IPS DF 6.9 (cell line): ENCODE results near the gene SLC25A18.

ENCODE experiments used
- DNase-seq: peaks from one replicate; pipeline ENCODE4 v3.0.0-alpha.2; 2013; ENCODE audit warnings: low read depth, low spot score
- H3K27ac ChIP-seq: one replicate; pipeline ENCODE4 v1.5.1; 2013; ENCODE audit warnings: low read length, control low read depth
- H3K27me3 ChIP-seq: 2 replicates; pipeline ENCODE4 v1.6.1; 2013; ENCODE audit warnings: mild to moderate bottlenecking, low read length; ENCODE audit not compliant: control insufficient read depth, insufficient read depth
- H3K36me3 ChIP-seq: 2 replicates; pipeline ENCODE4 v1.6.1; 2013; ENCODE audit warnings: low read length; ENCODE audit not compliant: control insufficient read depth, insufficient read depth
- H3K4me1 ChIP-seq: 2 replicates; pipeline ENCODE4 v1.6.1; 2013; ENCODE audit warnings: low read length; ENCODE audit not compliant: control insufficient read depth, insufficient read depth
- H3K4me3 ChIP-seq: 2 replicates; pipeline ENCODE4 v1.5.1; 2013; ENCODE audit warnings: mild to moderate bottlenecking, low read length
- H3K9me3 ChIP-seq: 2 replicates; pipeline ENCODE4 v1.6.1; 2013; ENCODE audit warnings: low read length, inconsistent platforms; ENCODE audit not compliant: control insufficient read depth, insufficient read depth
- WGBS: extraction: QIAGEN DNeasy Blood & Tissue Kit; methylation state at CpG from one replicate; pipeline ENCODE4 v1.1.7; 2013; ENCODE audit warnings: mixed read lengths, missing lambda C conversion rate; ENCODE audit not compliant: insufficient read length, insufficient coverage; 5-methylcytosine and 5-hydroxymethylcytosine counted together

Gene SLC25A18

GRCh38 chr22:17603668-17604067 lies 40.4 kb downstream of the SLC25A18 start:
- Histone ChIP-seq H3K36me3 (peaks cover 3% of the 10 kb centered on the region; the same call in 1 of the 2 replicates), H3K4me3 (no peak overlapping the region), H3K4me1 (no peaks in the 10 kb centered on the region), H3K27ac (no peak overlapping the region), H3K9me3 (no peaks in the 10 kb centered on the region), H3K27me3 (no peaks in the 10 kb centered on the region)
- no CpG with 5 or more reads among the region's 4 CpGs for WGBS
- DNase-seq, result no peak

GRCh38 chr22:17606496-17606895 lies 43.2 kb downstream of the SLC25A18 start:
- Histone ChIP-seq H3K27me3 (no peaks in the 10 kb centered on the region), H3K27ac (no peak overlapping the region), H3K4me1 (no peaks in the 10 kb centered on the region), H3K9me3 (no peaks in the 10 kb centered on the region), H3K4me3 (no peak overlapping the region), H3K36me3 (peaks cover 5% of the 10 kb centered on the region; the same call in 1 of the 2 replicates)
- WGBS, result no CpG with 5 or more reads among the region's 5 CpGs
- no peak for DNase-seq

- peaks cover 8% of the 10 kb centered on the region; the same call in 1 of the 2 replicates for H3K36me3 ChIP-seq
- WGBS, result no CpG with 5 or more reads among the region's 4 CpGs
- H3K9me3 ChIP-seq, result no peaks in the 10 kb centered on the region
- DNase-seq, result no peak
- H3K4me3 ChIP-seq, result no peak overlapping the region
- no peaks in the 10 kb centered on the region for H3K4me1 ChIP-seq
- no peaks in the 10 kb centered on the region for H3K27me3 ChIP-seq
- H3K27ac ChIP-seq, result no peak overlapping the region
Observed at GRCh38 chr22:17607891-17608521, 44.7 kb downstream of the SLC25A18 start.

GRCh38 chr22:17612057-17612456 lies 48.8 kb downstream of the SLC25A18 start:
- WGBS, result no CpG with 5 or more reads among the region's 3 CpGs
- H3K4me3 ChIP-seq, result no peak overlapping the region
- no peak for DNase-seq
- H3K27ac ChIP-seq, result no peak overlapping the region
- H3K36me3 ChIP-seq, result peaks cover 8% of the 10 kb centered on the region; the same call in 1 of the 2 replicates
- H3K9me3 ChIP-seq, result no peaks in the 10 kb centered on the region
- H3K27me3 ChIP-seq, result no peaks in the 10 kb centered on the region
- no peaks in the 10 kb centered on the region for H3K4me1 ChIP-seq

- WGBS, result no CpG with 5 or more reads among the region's 7 CpGs
Observed at GRCh38 chr22:17613280-17613679, 50.0 kb downstream of the SLC25A18 start.

GRCh38 chr22:17627961-17628405 lies 64.7 kb downstream of the SLC25A18 start:
- no CpG with 5 or more reads among the region's 24 CpGs for WGBS
- Histone ChIP-seq H3K9me3 (no peaks in the 10 kb centered on the region), H3K4me3 (peak overlapping the region; percentile 74), H3K27me3 (no peaks in the 10 kb centered on the region), H3K27ac (no peak overlapping the region), H3K4me1 (no peaks in the 10 kb centered on the region), H3K36me3 (no peaks in the 10 kb centered on the region; the same call in 1 of the 2 replicates)
- DNase-seq, result no peak

More at GRCh38 chr22:17613280-17613679, 50.0 kb downstream of the SLC25A18 start:
- H3K27ac ChIP-seq, result no peak overlapping the region
- no peaks in the 10 kb centered on the region for H3K4me1 ChIP-seq
- no peak overlapping the region for H3K4me3 ChIP-seq
- peaks cover 5% of the 10 kb centered on the region; the same call in 1 of the 2 replicates for H3K36me3 ChIP-seq
- H3K9me3 ChIP-seq, result no peaks in the 10 kb centered on the region
- no peaks in the 10 kb centered on the region for H3K27me3 ChIP-seq
- no peak for DNase-seq

- Histone ChIP-seq H3K9me3 (no peaks in the 10 kb centered on the region), H3K27ac (no peak within 1 kb of the TSS), H3K4me1 (no peaks in the 10 kb centered on the region), H3K4me3 (peak within 1 kb of the TSS; percentile 74), H3K27me3 (no peaks in the 10 kb centered on the region), H3K36me3 (no peaks in the 10 kb centered on the region)
- no CpG with 5 or more reads among the region's 45 CpGs for WGBS
- DNase-seq, result peak; percentile 91
Observed at GRCh38 chr22:17628406-17629172, 65.3 kb downstream of the SLC25A18 start, which contains the start of gene ATP6V1E1. TSS of gene ATP6V1E1 (minus strand) at chr22:17628749. CDS start at chr22:17628635, 114 bp downstream.

GRCh38 chr22:17629173-17629489 lies 65.8 kb downstream of the SLC25A18 start:
- no peaks in the 10 kb centered on the region for H3K36me3 ChIP-seq
- H3K9me3 ChIP-seq, result no peaks in the 10 kb centered on the region
- no CpG with 5 or more reads among the region's 1 CpG for WGBS
- no peaks in the 10 kb centered on the region for H3K4me1 ChIP-seq
- no peak overlapping the region for H3K27ac ChIP-seq
- H3K4me3 ChIP-seq, result peak overlapping the region; percentile 74; the same call in 1 of the 2 replicates
- no peak for DNase-seq
- H3K27me3 ChIP-seq, result no peaks in the 10 kb centered on the region

- Histone ChIP-seq H3K36me3 (no peaks in the 10 kb centered on the region), H3K4me3 (no peak overlapping the region), H3K4me1 (no peaks in the 10 kb centered on the region), H3K27ac (no peak overlapping the region), H3K9me3 (no peaks in the 10 kb centered on the region), H3K27me3 (no peaks in the 10 kb centered on the region)
- no peak for DNase-seq
- no CpG with 5 or more reads among the region's 7 CpGs for WGBS
Observed at GRCh38 chr22:17629641-17630040, 66.3 kb downstream of the SLC25A18 start.

GRCh38 chr22:17631076-17631565 lies 67.8 kb downstream of the SLC25A18 start:
- Histone ChIP-seq H3K4me3 (no peak overlapping the region), H3K27ac (no peak overlapping the region), H3K4me1 (no peaks in the 10 kb centered on the region), H3K27me3 (no peaks in the 10 kb centered on the region), H3K9me3 (no peaks in the 10 kb centered on the region), H3K36me3 (no peaks in the 10 kb centered on the region)
- no CpG with 5 or more reads among the region's 9 CpGs for WGBS
- no peak for DNase-seq
